ENCODE data around the gene SAMD13. TPM values are rescaled to one million over a fixed set of nuclear protein-coding genes. Genes with fewer than 3 reads are reported as not detected.

The SAMD13 gene
- polyA plus RNA-seq, 1 of the 3 experiments (the other 2 are of a cell fraction): 1.3 TPM

DNA sequence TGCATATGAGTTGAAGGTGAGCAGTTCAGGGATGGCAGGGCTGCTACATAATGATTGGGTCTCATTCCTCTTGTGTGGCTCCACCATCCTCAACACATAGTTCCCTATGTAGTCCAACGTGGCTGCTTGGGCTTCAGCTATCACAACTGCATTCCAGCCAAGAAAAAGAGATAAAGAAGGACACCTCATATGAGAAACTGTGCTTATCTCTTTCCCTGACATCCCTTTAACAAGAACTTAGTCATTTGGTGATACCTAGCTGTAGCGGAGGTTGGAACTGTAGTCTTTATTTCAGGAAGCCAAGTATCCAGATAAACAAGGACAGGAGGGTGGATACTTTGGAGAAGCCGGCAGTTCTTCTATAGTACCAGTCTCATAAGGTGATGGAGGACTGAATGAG lies 54.0 kb downstream of the SAMD13 start (continued):
- TF ChIP-seq ZBTB33 (IDR thresholded peaks at IDR 0.05; ENCODE audit: borderline replicate concordance, low read depth): no peak
- no peak for TF ChIP-seq IRF3 (IDR thresholded peaks at IDR 0.05; ENCODE audit: low read depth, low read length)
- no peak for TF ChIP-seq RXRA (IDR thresholded peaks at IDR 0.05; ENCODE audit: borderline replicate concordance, low read depth)

DNA sequence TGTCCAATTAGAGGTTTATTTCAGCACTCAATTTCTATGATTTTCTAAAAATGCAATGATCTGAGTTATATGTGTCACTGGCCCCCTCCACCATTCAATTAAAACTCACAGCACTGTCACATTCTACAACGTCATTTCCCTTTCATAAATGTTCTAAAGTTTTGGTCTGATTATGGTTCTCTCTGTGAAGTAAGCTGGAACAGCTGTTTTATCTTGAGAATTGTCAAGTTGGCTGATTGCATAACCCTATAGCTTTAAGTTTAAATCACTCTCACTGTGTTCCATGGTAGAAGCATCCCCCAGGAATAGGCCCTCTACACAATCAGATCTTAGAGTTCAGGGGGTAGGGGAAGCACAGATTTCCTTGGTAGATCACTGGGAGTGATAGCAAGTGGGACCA lies 55.4 kb downstream of the SAMD13 start:
- Histone ChIP-seq H3K4me2 (no peak overlapping the region), H3F3A (replicated peaks; ENCODE audit: insufficient read depth) (no peaks in the 10 kb centered on the region), H4K20me1 (ENCODE audit: insufficient read depth) (no peaks in the 10 kb centered on the region), H3K79me2 (ENCODE audit: insufficient read depth) (no peaks in the 10 kb centered on the region), H3K9ac (no peak overlapping the region), H3K9me3 (no peaks in the 10 kb centered on the region), H2AFZ (ENCODE audit: low read depth) (no peak overlapping the region), H3K27ac (ENCODE audit: low read depth in 2 of 2, low read length in 1 of 2) (no peak overlapping the region), H3K27me3 (ENCODE audit: insufficient read depth) (no peaks in the 10 kb centered on the region), H3K9me2 (no peaks in the 10 kb centered on the region), H3K4me3 (ENCODE audit: low read depth in 2 of 2, low read length in 1 of 2) (no peak overlapping the region), H3K4me1 (ENCODE audit: control insufficient read depth in 1 of 2, insufficient read depth in 2 of 2, low read depth in 1 of 2, low read length in 1 of 2) (peaks cover 19% of the 10 kb centered on the region in 2 experiments; a peak in 3 of 4 replicates), H3K36me3 (replicated peaks in 1 of 2; ENCODE audit: control insufficient read depth in 1 of 2, insufficient read depth in 2 of 2, low read length in 1 of 2) (no peaks in the 10 kb centered on the region)
- TF ChIP-seq FOSL2 (IDR thresholded peaks at IDR 0.05; ENCODE audit: borderline replicate concordance, low read depth): no peak
- ChIA-PET CTCF (no interaction called here), POLR2A (no interaction called here)
- DNase-seq: no peak
- 65% methylated on average over 1 of the region's 1 CpG for WGBS (ENCODE audit: low lambda C conversion rate)

GRCh38 chr1:84358695-84359094 lies 57.2 kb downstream of the SAMD13 start:
- no peak for TF ChIP-seq TEAD4 (IDR thresholded peaks at IDR 0.05; ENCODE audit: borderline replicate concordance, insufficient read depth)
- no peak for TF ChIP-seq EP300 (IDR thresholded peaks at IDR 0.05; ENCODE audit: borderline replicate concordance in 1 of 2, low read depth in 1 of 2, low read length in 1 of 2)
- TF ChIP-seq CHD2 (IDR thresholded peaks at IDR 0.05; ENCODE audit: low read length, partially characterized antibody): no peak
- H3K4me3 ChIP-seq (ENCODE audit: low read depth in 2 of 2, low read length in 1 of 2): no peak overlapping the region
- no peak overlapping the region for H3K4me2 ChIP-seq
- no peak overlapping the region for H3K9ac ChIP-seq
- H3K9me2 ChIP-seq: no peaks in the 10 kb centered on the region
- DNase-seq: no peak
- no peaks in the 10 kb centered on the region for H3K36me3 ChIP-seq (replicated peaks in 1 of 2; ENCODE audit: control insufficient read depth in 1 of 2, insufficient read depth in 2 of 2, low read length in 1 of 2)
- no peak overlapping the region for H3K27ac ChIP-seq (ENCODE audit: low read depth in 2 of 2, low read length in 1 of 2)
- no peaks in the 10 kb centered on the region for H3K79me2 ChIP-seq (ENCODE audit: insufficient read depth)
- H2AFZ ChIP-seq (ENCODE audit: low read depth): no peak overlapping the region
- no peaks in the 10 kb centered on the region for H3F3A ChIP-seq (replicated peaks; ENCODE audit: insufficient read depth)
- H3K9me3 ChIP-seq: no peaks in the 10 kb centered on the region
- no peaks in the 10 kb centered on the region for H3K27me3 ChIP-seq (ENCODE audit: insufficient read depth)
- no peaks in the 10 kb centered on the region for H4K20me1 ChIP-seq (ENCODE audit: insufficient read depth)
- ChIA-PET POLR2A (no interaction called here), CTCF (no interaction called here)
- 66% methylated on average over 4 of the region's 4 CpGs for WGBS (ENCODE audit: low lambda C conversion rate)
- peaks cover under 1 to 12% of the 10 kb centered on the region in 2 experiments; a peak in 3 of 4 replicates for H3K4me1 ChIP-seq (ENCODE audit: control insufficient read depth in 1 of 2, insufficient read depth in 2 of 2, low read depth in 1 of 2, low read length in 1 of 2)

Data from SK-N-SH (cell line).